GM12878 (cell line): ENCODE measurements around the gene RAPGEF4.

ENCODE experiments used
- DPF2 ChIP-seq: fragments of 450-650 bp; IDR thresholded peaks from 2 replicates; pipeline ENCODE4 v1.6.1; 2017; ENCODE audit warnings: mild to moderate bottlenecking
- EZH2 ChIP-seq: IDR thresholded peaks from 2 replicates; pipeline ENCODE4 v1.6.1; 2012; ENCODE audit warnings: low read depth, mild to moderate bottlenecking, control low read depth, inconsistent platforms, low read length, borderline replicate concordance; ENCODE audit not compliant: control insufficient read depth
- KDM1A ChIP-seq: fragments of 200-600 bp; sonication (generic); IDR thresholded peaks from 2 replicates; pipeline ENCODE4 v1.6.1; 2016; ENCODE audit warnings: borderline replicate concordance
- POLR2A ChIP-seq: IDR thresholded peaks from 2 replicates; pipeline ENCODE4 v1.6.1; 2011; ENCODE audit warnings: low read depth, mild to moderate bottlenecking, low read length
- RELA ChIP-seq: fragments of 450-650 bp; IDR thresholded peaks from 2 replicates; pipeline ENCODE4 v1.8.0; 2014; ENCODE audit warnings: borderline replicate concordance; ENCODE audit not compliant: partially characterized antibody
- TF ChIP-seq, protein P1 (sequence below): fragments of 450-650 bp; IDR thresholded peaks from 2 replicates; pipeline ENCODE4 v1.6.1; 2014; ENCODE audit warnings: mild to moderate bottlenecking
- TF ChIP-seq, protein P2 (sequence below), 3 experiments: IDR thresholded peaks in 2 of 3; conservative IDR thresholded peaks in 1 of 3; 2 replicates each; pipeline ENCODE4 v1.5.1; 2011; ENCODE audit warnings: low read depth in 3 of 3, low read length in 3 of 3, mild to moderate bottlenecking in 3 of 3, control low read depth in 2 of 3, moderate library complexity in 2 of 3, inconsistent platforms in 1 of 3, mixed read lengths in 1 of 3; ENCODE audit not compliant: control insufficient read depth in 2 of 3, insufficient read depth in 1 of 3; ENCODE audit errors: extremely low read depth in 1 of 3

GRCh38 chr2:172969166-172969565 is 233.5 kb downstream of the RAPGEF4 start:
- TF ChIP-seq, protein P1, sequence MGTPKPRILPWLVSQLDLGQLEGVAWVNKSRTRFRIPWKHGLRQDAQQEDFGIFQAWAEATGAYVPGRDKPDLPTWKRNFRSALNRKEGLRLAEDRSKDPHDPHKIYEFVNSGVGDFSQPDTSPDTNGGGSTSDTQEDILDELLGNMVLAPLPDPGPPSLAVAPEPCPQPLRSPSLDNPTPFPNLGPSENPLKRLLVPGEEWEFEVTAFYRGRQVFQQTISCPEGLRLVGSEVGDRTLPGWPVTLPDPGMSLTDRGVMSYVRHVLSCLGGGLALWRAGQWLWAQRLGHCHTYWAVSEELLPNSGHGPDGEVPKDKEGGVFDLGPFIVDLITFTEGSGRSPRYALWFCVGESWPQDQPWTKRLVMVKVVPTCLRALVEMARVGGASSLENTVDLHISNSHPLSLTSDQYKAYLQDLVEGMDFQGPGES = no peak
- TF ChIP-seq, protein P2, sequence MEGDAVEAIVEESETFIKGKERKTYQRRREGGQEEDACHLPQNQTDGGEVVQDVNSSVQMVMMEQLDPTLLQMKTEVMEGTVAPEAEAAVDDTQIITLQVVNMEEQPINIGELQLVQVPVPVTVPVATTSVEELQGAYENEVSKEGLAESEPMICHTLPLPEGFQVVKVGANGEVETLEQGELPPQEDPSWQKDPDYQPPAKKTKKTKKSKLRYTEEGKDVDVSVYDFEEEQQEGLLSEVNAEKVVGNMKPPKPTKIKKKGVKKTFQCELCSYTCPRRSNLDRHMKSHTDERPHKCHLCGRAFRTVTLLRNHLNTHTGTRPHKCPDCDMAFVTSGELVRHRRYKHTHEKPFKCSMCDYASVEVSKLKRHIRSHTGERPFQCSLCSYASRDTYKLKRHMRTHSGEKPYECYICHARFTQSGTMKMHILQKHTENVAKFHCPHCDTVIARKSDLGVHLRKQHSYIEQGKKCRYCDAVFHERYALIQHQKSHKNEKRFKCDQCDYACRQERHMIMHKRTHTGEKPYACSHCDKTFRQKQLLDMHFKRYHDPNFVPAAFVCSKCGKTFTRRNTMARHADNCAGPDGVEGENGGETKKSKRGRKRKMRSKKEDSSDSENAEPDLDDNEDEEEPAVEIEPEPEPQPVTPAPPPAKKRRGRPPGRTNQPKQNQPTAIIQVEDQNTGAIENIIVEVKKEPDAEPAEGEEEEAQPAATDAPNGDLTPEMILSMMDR (IDR thresholded peaks at IDR 0.05 in 2 of 3, conservative IDR thresholded peaks at IDR 0.05 in 1 of 3; ENCODE audit: control insufficient read depth in 2 of 3, extremely low read depth in 1 of 3, insufficient read depth in 1 of 3, low read depth in 3 of 3, low read length in 3 of 3) = no peak
- no peak for TF ChIP-seq EZH2
- TF ChIP-seq POLR2A = no peak
- TF ChIP-seq DPF2 = no peak
- TF ChIP-seq KDM1A = no peak
- TF ChIP-seq RELA = no peak
